HG03159 (cell line): ENCODE data around the gene TPCN2.

Experiments used
- ATAC-seq: cut with Tn5 transposase; IDR thresholded peaks from one replicate; pipeline ENCODE4 v1.9.1; 2021; ENCODE audit warnings: mild to moderate bottlenecking, moderate library complexity; ENCODE audit not compliant: unreplicated experiment

Gene TPCN2

GRCh38 chr11:69035946-69036340 lies 12.8 kb upstream of the TPCN2 start:
- ATAC-seq = no peak

GRCh38 chr11:69037074-69037473 lies 11.7 kb upstream of the TPCN2 start:
- ATAC-seq = no peak

- no peak for ATAC-seq
Measured at GRCh38 chr11:69037544-69037943, 11.2 kb upstream of the TPCN2 start.

- ATAC-seq = no peak
Measured at GRCh38 chr11:69039501-69039900, 9.2 kb upstream of the TPCN2 start.

GRCh38 chr11:69040051-69040450 lies 8.7 kb upstream of the TPCN2 start:
- ATAC-seq = no peak

- no peak for ATAC-seq
Measured at GRCh38 chr11:69040581-69041260, 8.0 kb upstream of the TPCN2 start.

GRCh38 chr11:69041516-69041915 lies 7.2 kb upstream of the TPCN2 start:
- ATAC-seq = no peak

GRCh38 chr11:69044111-69045013 lies 4.4 kb upstream of the TPCN2 start:
- ATAC-seq = no peak

- ATAC-seq = no peak
Measured at GRCh38 chr11:69048031-69048693, 570 bp upstream of the TPCN2 start.

GRCh38 chr11:69049490-69049867 lies 747 bp downstream of the TPCN2 start:
- no peak for ATAC-seq

GRCh38 chr11:69050592-69051380 lies 2.1 kb downstream of the TPCN2 start:
- no peak for ATAC-seq

GRCh38 chr11:69051381-69052342 lies 2.9 kb downstream of the TPCN2 start:
- ATAC-seq = no peak

GRCh38 chr11:69052343-69053168 lies 3.8 kb downstream of the TPCN2 start:
- ATAC-seq = no peak

- ATAC-seq = no peak
Measured at GRCh38 chr11:69053169-69053477, 4.4 kb downstream of the TPCN2 start.

- no peak for ATAC-seq
Measured at GRCh38 chr11:69053546-69054396, 5.0 kb downstream of the TPCN2 start.

GRCh38 chr11:69054397-69055211 lies 5.9 kb downstream of the TPCN2 start:
- ATAC-seq = no peak

- ATAC-seq = no peak
Measured at GRCh38 chr11:69055212-69055586, 6.5 kb downstream of the TPCN2 start.
